ENCODE data around the gene STN1. TPM values are rescaled to one million over a fixed set of nuclear protein-coding genes. Genes with fewer than 3 reads are reported as not detected.

The STN1 gene
- total RNA-seq, 1 experiment from 2014 or later, result 14.3 TPM

GRCh38 chr10:103871006-103871405, 47.0 kb downstream of the STN1 start:
- intact Hi-C loops (cut with micrococcal nuclease; ENCODE audit: unreplicated experiment), result no loop called here
- CTCF ChIA-PET, result no interaction called here
- DNase-seq (ENCODE audit: low spot score), result no peak

GRCh38 chr10:103870516-103870915, 47.5 kb downstream of the STN1 start:
- no peak for TF ChIP-seq CTCF (conservative IDR thresholded peaks at IDR 0.05; ENCODE audit: low read depth, low read length)
- no peak for TF ChIP-seq EZH2 (IDR thresholded peaks at IDR 0.05; ENCODE audit: borderline replicate concordance, low read depth, low read length, poor library complexity, severe bottlenecking)
- H3K4me1 ChIP-seq (ENCODE audit: insufficient read depth, low read length, poor library complexity, severe bottlenecking), result peaks cover 10% of the 10 kb centered on the region
- no peak overlapping the region for H3K4me3 ChIP-seq (ENCODE audit: low read depth, low read length, poor library complexity, severe bottlenecking)
- intact Hi-C loops (cut with micrococcal nuclease; ENCODE audit: unreplicated experiment), result no loop called here
- ChIA-PET POLR2A (ENCODE audit: low non-redundant PET) (no interaction called here), CTCF (no interaction called here)
- H3K9me3 ChIP-seq (ENCODE audit: low read depth, low read length, poor library complexity, severe bottlenecking), result peaks cover 3% of the 10 kb centered on the region
- no TSS peak for BruUV-seq (replicated peaks)
- H3K27ac ChIP-seq (ENCODE audit: low read depth, low read length, poor library complexity, severe bottlenecking), result no peak overlapping the region
- DNase-seq (ENCODE audit: low spot score), result peak; percentile 61
- H3K36me3 ChIP-seq (ENCODE audit: insufficient read depth, low read length, poor library complexity, severe bottlenecking), result no peaks in the 10 kb centered on the region
- H3K27me3 ChIP-seq (replicated peaks; ENCODE audit: insufficient read depth, low read depth, low read length, poor library complexity), result no peaks in the 10 kb centered on the region

More at GRCh38 chr10:103871006-103871405, 47.0 kb downstream of the STN1 start:
- no TSS peak for BruUV-seq (replicated peaks)
- Histone ChIP-seq H3K4me1 (ENCODE audit: insufficient read depth, low read length, poor library complexity, severe bottlenecking) (peaks cover 10% of the 10 kb centered on the region), H3K9me3 (ENCODE audit: low read depth, low read length, poor library complexity, severe bottlenecking) (no peaks in the 10 kb centered on the region), H3K27me3 (replicated peaks; ENCODE audit: insufficient read depth, low read depth, low read length, poor library complexity) (no peaks in the 10 kb centered on the region), H3K27ac (ENCODE audit: low read depth, low read length, poor library complexity, severe bottlenecking) (no peak overlapping the region), H3K36me3 (ENCODE audit: insufficient read depth, low read length, poor library complexity, severe bottlenecking) (no peaks in the 10 kb centered on the region), H3K4me3 (ENCODE audit: low read depth, low read length, poor library complexity, severe bottlenecking) (no peak overlapping the region)
- TF ChIP-seq CTCF (conservative IDR thresholded peaks at IDR 0.05; ENCODE audit: low read depth, low read length) (no peak), EZH2 (IDR thresholded peaks at IDR 0.05; ENCODE audit: borderline replicate concordance, low read depth, low read length, poor library complexity, severe bottlenecking) (no peak)
- POLR2A ChIA-PET (ENCODE audit: low non-redundant PET), result no interaction called here

- no peak for TF ChIP-seq CTCF (conservative IDR thresholded peaks at IDR 0.05; ENCODE audit: low read depth, low read length)
- no peak for TF ChIP-seq EZH2 (IDR thresholded peaks at IDR 0.05; ENCODE audit: borderline replicate concordance, low read depth, low read length, poor library complexity, severe bottlenecking)
- CTCF ChIA-PET, result no interaction called here
Observed at GRCh38 chr10:103869336-103869735, 48.6 kb downstream of the STN1 start.

More at GRCh38 chr10:103869336-103869735, 48.6 kb downstream of the STN1 start:
- POLR2A ChIA-PET (ENCODE audit: low non-redundant PET), result interaction anchor here (0.6 kb wide), 1 partner anchor 208 kb away, joined by 7 read pairs; no protein-coding TSS in a partner anchor
- DNase-seq (ENCODE audit: low spot score), result no peak
- Histone ChIP-seq H3K27me3 (replicated peaks; ENCODE audit: insufficient read depth, low read depth, low read length, poor library complexity) (no peaks in the 10 kb centered on the region), H3K36me3 (ENCODE audit: insufficient read depth, low read length, poor library complexity, severe bottlenecking) (no peaks in the 10 kb centered on the region), H3K4me3 (ENCODE audit: low read depth, low read length, poor library complexity, severe bottlenecking) (no peak overlapping the region), H3K9me3 (ENCODE audit: low read depth, low read length, poor library complexity, severe bottlenecking) (peaks cover 7% of the 10 kb centered on the region), H3K4me1 (ENCODE audit: insufficient read depth, low read length, poor library complexity, severe bottlenecking) (peaks cover 10% of the 10 kb centered on the region), H3K27ac (ENCODE audit: low read depth, low read length, poor library complexity, severe bottlenecking) (no peak overlapping the region)
- intact Hi-C loops (cut with micrococcal nuclease; ENCODE audit: unreplicated experiment), result no loop called here
- no TSS peak for BruUV-seq (replicated peaks)

Data from A673 (cell line).